Parathyroid adenoma (tissue), 2 donors: ENCODE results near the gene ZNHIT6.

Source experiments
- H2AFZ ChIP-seq: fragments of 300-600 bp; sonication (generic); one replicate; pipeline ENCODE4 v1.7.0; 2017; ENCODE audit warnings: antibody characterized with exemption, mild to moderate bottlenecking
- H3K27ac ChIP-seq: fragments of 300-600 bp; sonication (generic); one replicate; pipeline ENCODE4 v1.7.0; 2017
- H3K27me3 ChIP-seq: fragments of 300-600 bp; sonication (generic); one replicate; pipeline ENCODE4 v1.7.0; 2017; ENCODE audit warnings: low read length; ENCODE audit not compliant: control insufficient read depth, insufficient read depth
- H3K36me3 ChIP-seq: fragments of 300-600 bp; sonication (generic); one replicate; pipeline ENCODE4 v1.7.0; 2017; ENCODE audit warnings: low read length; ENCODE audit not compliant: control insufficient read depth, insufficient read depth
- H3K4me1 ChIP-seq: fragments of 300-600 bp; sonication (generic); one replicate; pipeline ENCODE4 v1.7.0; 2017; ENCODE audit warnings: control low read depth
- H3K4me2 ChIP-seq: fragments of 300-600 bp; sonication (generic); one replicate; pipeline ENCODE4 v1.7.0; 2017; ENCODE audit warnings: low read length
- H3K4me3 ChIP-seq: fragments of 300-600 bp; sonication (generic); one replicate; pipeline ENCODE4 v1.7.0; 2017; ENCODE audit warnings: low read depth, low read length
- H3K79me2 ChIP-seq: fragments of 300-600 bp; sonication (generic); one replicate; pipeline ENCODE4 v1.7.0; 2017; ENCODE audit warnings: control low read depth
- H3K9ac ChIP-seq: fragments of 300-600 bp; sonication (generic); one replicate; pipeline ENCODE4 v1.7.0; 2017; ENCODE audit warnings: mild to moderate bottlenecking
- H3K9me3 ChIP-seq: fragments of 300-600 bp; sonication (generic); one replicate; pipeline ENCODE4 v1.7.0; 2017; ENCODE audit warnings: low read length; ENCODE audit not compliant: control insufficient read depth
- CTCF ChIP-seq: fragments of 300-600 bp; sonication (generic); IDR thresholded peaks from one replicate; pipeline ENCODE4 v1.7.0; 2017; ENCODE audit warnings: antibody characterized with exemption, mild to moderate bottlenecking
- donor health status: primary hyperparathyroidism.

ZNHIT6 gene

GRCh38 chr1:85672031-85672660 is 36.1 kb downstream of the ZNHIT6 start:
- Histone ChIP-seq H3K4me3 (no peak overlapping the region), H3K9me3 (no peaks in the 10 kb centered on the region), H3K27me3 (no peaks in the 10 kb centered on the region), H3K36me3 (no peaks in the 10 kb centered on the region), H2AFZ (no peak overlapping the region), H3K9ac (no peak overlapping the region), H3K4me1 (no peaks in the 10 kb centered on the region), H3K79me2 (no peaks in the 10 kb centered on the region), H3K4me2 (no peak overlapping the region), H3K27ac (no peak overlapping the region)
- TF ChIP-seq CTCF = no peak

GRCh38 chr1:85665932-85666331 is 42.3 kb downstream of the ZNHIT6 start:
- Histone ChIP-seq H3K79me2 (no peaks in the 10 kb centered on the region), H3K27ac (no peak overlapping the region), H3K4me2 (no peak overlapping the region), H3K9me3 (no peaks in the 10 kb centered on the region), H2AFZ (no peak overlapping the region), H3K4me1 (no peaks in the 10 kb centered on the region), H3K27me3 (no peaks in the 10 kb centered on the region), H3K4me3 (no peak overlapping the region), H3K9ac (no peak overlapping the region), H3K36me3 (no peaks in the 10 kb centered on the region)
- TF ChIP-seq CTCF = no peak

- Histone ChIP-seq H3K27me3 (no peaks in the 10 kb centered on the region), H3K79me2 (no peaks in the 10 kb centered on the region), H2AFZ (no peak overlapping the region), H3K4me2 (no peak overlapping the region), H3K36me3 (no peaks in the 10 kb centered on the region), H3K4me3 (no peak overlapping the region), H3K9ac (no peak overlapping the region), H3K9me3 (no peaks in the 10 kb centered on the region), H3K27ac (no peak overlapping the region), H3K4me1 (no peaks in the 10 kb centered on the region)
- TF ChIP-seq CTCF = no peak
Measured at GRCh38 chr1:85663382-85663781, 44.9 kb downstream of the ZNHIT6 start.

- H3K27ac ChIP-seq = no peak overlapping the region
- no peaks in the 10 kb centered on the region for H3K4me1 ChIP-seq
- H3K27me3 ChIP-seq = no peaks in the 10 kb centered on the region
- no peak overlapping the region for H3K9ac ChIP-seq
- no peaks in the 10 kb centered on the region for H3K9me3 ChIP-seq
- no peak for TF ChIP-seq CTCF
- no peak overlapping the region for H3K4me3 ChIP-seq
- H2AFZ ChIP-seq = no peak overlapping the region
- no peak overlapping the region for H3K4me2 ChIP-seq
- no peaks in the 10 kb centered on the region for H3K79me2 ChIP-seq
- no peaks in the 10 kb centered on the region for H3K36me3 ChIP-seq
Measured at GRCh38 chr1:85661767-85662166, 46.5 kb downstream of the ZNHIT6 start.

GRCh38 chr1:85660541-85660940 is 47.7 kb downstream of the ZNHIT6 start:
- Histone ChIP-seq H3K27me3 (no peaks in the 10 kb centered on the region), H2AFZ (no peak overlapping the region), H3K4me2 (no peak overlapping the region), H3K27ac (no peak overlapping the region), H3K4me1 (no peaks in the 10 kb centered on the region), H3K79me2 (no peaks in the 10 kb centered on the region), H3K36me3 (no peaks in the 10 kb centered on the region), H3K9me3 (no peaks in the 10 kb centered on the region), H3K4me3 (no peak overlapping the region), H3K9ac (no peak overlapping the region)
- TF ChIP-seq CTCF = no peak
